Ishikawa (cell line): ENCODE results near the gene EVA1A.
A peak's percentile ranks its signal among the peaks of the same experiment; 100 is the strongest.

Source experiments
- CEBPB ChIP-seq: IDR thresholded peaks from 2 replicates; pipeline ENCODE4 v1.6.1; 2012
- CREB1 ChIP-seq: IDR thresholded peaks from 2 replicates; pipeline ENCODE4 v1.6.1; 2012; ENCODE audit warnings: low read depth
- EGR1 ChIP-seq: IDR thresholded peaks from 2 replicates; pipeline ENCODE4 v1.6.1; 2012
- EP300 ChIP-seq: IDR thresholded peaks from 2 replicates; pipeline ENCODE4 v1.6.1; 2012; ENCODE audit warnings: borderline replicate concordance
- FOXM1 ChIP-seq: IDR thresholded peaks from 2 replicates; pipeline ENCODE4 v1.6.1; 2012; ENCODE audit warnings: low read depth, borderline replicate concordance
- MAX ChIP-seq: IDR thresholded peaks from 2 replicates; pipeline ENCODE4 v1.6.1; 2012
- NFIC ChIP-seq: IDR thresholded peaks from 2 replicates; pipeline ENCODE4 v1.6.1; 2012
- RAD21 ChIP-seq: IDR thresholded peaks from 2 replicates; pipeline ENCODE4 v1.6.1; 2012; ENCODE audit warnings: low read depth
- REST ChIP-seq: IDR thresholded peaks from 2 replicates; pipeline ENCODE4 v1.6.1; 2012; ENCODE audit warnings: low read depth, mild to moderate bottlenecking
- TAF1 ChIP-seq: IDR thresholded peaks from 2 replicates; pipeline ENCODE4 v1.6.1; 2012; ENCODE audit warnings: low read depth, mild to moderate bottlenecking
- TCF12 ChIP-seq: IDR thresholded peaks from 2 replicates; pipeline ENCODE4 v1.6.1; 2012; ENCODE audit warnings: low read depth
- TEAD4 ChIP-seq: IDR thresholded peaks from 2 replicates; pipeline ENCODE4 v1.6.1; 2012
- USF1 ChIP-seq: IDR thresholded peaks from 2 replicates; pipeline ENCODE4 v1.6.1; 2012
- YY1 ChIP-seq: IDR thresholded peaks from 2 replicates; pipeline ENCODE4 v1.6.1; 2012; ENCODE audit warnings: low read depth
- ZBTB7A ChIP-seq: IDR thresholded peaks from 2 replicates; pipeline ENCODE4 v1.6.1; 2012; ENCODE audit warnings: low read depth

The EVA1A gene

GRCh38 chr2:75597949-75598348, 37.2 kb upstream of the EVA1A start:
- TF ChIP-seq FOXM1 (no peak), REST (no peak), EGR1 (no peak), TEAD4 (no peak), EP300 (no peak), NFIC (no peak), YY1 (no peak), ZBTB7A (no peak), CREB1 (no peak), RAD21 (no peak), USF1 (no peak), TCF12 (no peak)

GRCh38 chr2:75596784-75597183, 36.0 kb upstream of the EVA1A start:
- TF ChIP-seq CEBPB (no peak), EP300 (no peak), EGR1 (no peak), MAX (no peak)

GRCh38 chr2:75595541-75596395, 35.0 kb upstream of the EVA1A start:
- TF ChIP-seq NFIC (peak; percentile 64; the same call in 1 of the 2 replicates), YY1 (no peak), EP300 (peak; percentile 60; the same call in 1 of the 2 replicates), MAX (no peak), REST (no peak), TCF12 (no peak), CREB1 (no peak), TAF1 (no peak), EGR1 (no peak), CEBPB (no peak), FOXM1 (peak; percentile 82), ZBTB7A (no peak), RAD21 (no peak), USF1 (no peak), TEAD4 (peak; percentile 73)

GRCh38 chr2:75594596-75594995, 33.9 kb upstream of the EVA1A start:
- no peak for TF ChIP-seq RAD21
- TF ChIP-seq NFIC = no peak
- no peak for TF ChIP-seq YY1
- TF ChIP-seq CREB1 = no peak
- no peak for TF ChIP-seq TAF1
- TF ChIP-seq TCF12 = no peak
- TF ChIP-seq FOXM1 = no peak
- no peak for TF ChIP-seq CEBPB

GRCh38 chr2:75592888-75593287, 32.1 kb upstream of the EVA1A start:
- no peak for TF ChIP-seq CEBPB
- no peak for TF ChIP-seq USF1
- TF ChIP-seq EGR1 = no peak

- TF ChIP-seq YY1 (0 out of 2 replicates have a peak, but pooled peaks have one; percentile 34), RAD21 (peak; percentile 17; the same call in 1 of the 2 replicates), FOXM1 (peak; percentile 57), TCF12 (peak; percentile 69), CEBPB (peak; percentile 83), EGR1 (no peak), NFIC (peak; percentile 64), ZBTB7A (no peak), MAX (peak; percentile 53), REST (no peak), TEAD4 (peak; percentile 83), EP300 (peak; percentile 85), USF1 (no peak)
These were observed 31.3 kb upstream of the EVA1A start for GRCh38 chr2:75592030-75592429.
